ENCODE measurements around the gene FKBP5. TPM values are rescaled to one million over a fixed set of nuclear protein-coding genes. Genes with fewer than 3 reads are reported as not detected.

Gene FKBP5
- total RNA-seq, 4 donors from 2014 or later: 453 to 676 (median 478) TPM

GRCh38 chr6:35554811-35555210 lies 133.9 kb downstream of the FKBP5 start:
- Histone ChIP-seq H3K4me1 (no peaks in the 10 kb centered on the region), H3K27ac (no peak overlapping the region), H3K4me3 (no peak overlapping the region), H3K27me3 (peaks cover 16% of the 10 kb centered on the region), H3K36me3 (no peaks in the 10 kb centered on the region), H3K9me3 (peaks cover 0 to 7% (median 0%) of the 10 kb centered on the region in 3 donors)
- no peak for TF ChIP-seq POLR2A (IDR thresholded peaks at IDR 0.05)
- no peak for TF ChIP-seq POLR2AphosphoS5 (IDR thresholded peaks at IDR 0.05)
- WGBS, 2 donors (ENCODE audit: low coverage in 1 of 2): 83 to 100% methylated on average over 2 to 4 of the region's 4 CpGs
- ATAC-seq: no peak

- no peaks in the 10 kb centered on the region for H3K36me3 ChIP-seq
- no peak overlapping the region for H3K27ac ChIP-seq
- no peak overlapping the region for H3K4me3 ChIP-seq
These were observed 135.4 kb downstream of the FKBP5 start for GRCh38 chr6:35553315-35553714.

GRCh38 chr6:35552285-35552917 lies 136.3 kb downstream of the FKBP5 start:
- no peak overlapping the region for H3K4me3 ChIP-seq
- no peaks in the 10 kb centered on the region for H3K36me3 ChIP-seq
- no peak overlapping the region for H3K27ac ChIP-seq
- 58 to 62% methylated on average over 4 to 5 of the region's 5 CpGs for WGBS, 2 donors (ENCODE audit: low coverage in 1 of 2)
- no peak for ATAC-seq
- TF ChIP-seq CTCF (IDR thresholded peaks at IDR 0.05) (peak; percentile 31 to 51 (median 34)), POLR2A (IDR thresholded peaks at IDR 0.05) (no peak)
- H3K4me1 ChIP-seq: no peaks in the 10 kb centered on the region
- H3K27me3 ChIP-seq: peaks cover 27% of the 10 kb centered on the region
- peaks cover 0 to 10% (median 0%) of the 10 kb centered on the region in 3 donors for H3K9me3 ChIP-seq

More at GRCh38 chr6:35553315-35553714, 135.4 kb downstream of the FKBP5 start:
- peaks cover 21% of the 10 kb centered on the region for H3K27me3 ChIP-seq
- TF ChIP-seq POLR2AphosphoS5 (IDR thresholded peaks at IDR 0.05) (no peak), EP300 (IDR thresholded peaks at IDR 0.05) (no peak), POLR2A (IDR thresholded peaks at IDR 0.05) (no peak), CTCF (IDR thresholded peaks at IDR 0.05) (no peak)
- 74 to 84% methylated on average over 4 to 6 of the region's 6 CpGs for WGBS, 2 donors (ENCODE audit: low coverage in 1 of 2)
- H3K9me3 ChIP-seq: peaks cover 0 to 10% (median 0%) of the 10 kb centered on the region in 3 donors
- no peaks in the 10 kb centered on the region for H3K4me1 ChIP-seq
- ATAC-seq: no peak

GRCh38 chr6:35550437-35550836 lies 138.3 kb downstream of the FKBP5 start:
- H3K27me3 ChIP-seq: peaks cover 36% of the 10 kb centered on the region
- no peak overlapping the region for H3K4me3 ChIP-seq
- ATAC-seq: no peak
- H3K36me3 ChIP-seq: no peaks in the 10 kb centered on the region
- WGBS, 2 donors (ENCODE audit: low coverage in 1 of 2): 56 to 86% methylated on average over 1 of the region's 1 CpG
- no peak overlapping the region for H3K27ac ChIP-seq
- no peak for TF ChIP-seq EP300 (IDR thresholded peaks at IDR 0.05)
- no peak for TF ChIP-seq POLR2AphosphoS5 (IDR thresholded peaks at IDR 0.05)
- H3K9me3 ChIP-seq: peaks cover 0 to 10% (median 0%) of the 10 kb centered on the region in 3 donors
- no peaks in the 10 kb centered on the region for H3K4me1 ChIP-seq

GRCh38 chr6:35547676-35548075 lies 141.0 kb downstream of the FKBP5 start:
- WGBS, 2 donors (ENCODE audit: low coverage in 1 of 2): 39 to 50% methylated on average over 5 to 6 of the region's 6 CpGs
- TF ChIP-seq EP300 (IDR thresholded peaks at IDR 0.05) (no peak), POLR2A (IDR thresholded peaks at IDR 0.05) (no peak), CTCF (IDR thresholded peaks at IDR 0.05) (no peak)

GRCh38 chr6:35544769-35545361 lies 143.8 kb downstream of the FKBP5 start:
- Histone ChIP-seq H3K9me3 (peaks cover 0 to 13% (median 0%) of the 10 kb centered on the region in 3 donors), H3K36me3 (no peaks in the 10 kb centered on the region), H3K27ac (no peak overlapping the region), H3K27me3 (peaks cover 24% of the 10 kb centered on the region), H3K4me3 (no peak overlapping the region), H3K4me1 (no peaks in the 10 kb centered on the region)
- TF ChIP-seq POLR2AphosphoS5 (IDR thresholded peaks at IDR 0.05) (no peak), POLR2A (IDR thresholded peaks at IDR 0.05) (no peak)
- no peak for ATAC-seq
- 53 to 70% methylated on average over 3 to 4 of the region's 13 CpGs for WGBS, 2 donors (ENCODE audit: low coverage in 1 of 2)

More at GRCh38 chr6:35547676-35548075, 141.0 kb downstream of the FKBP5 start:
- Histone ChIP-seq H3K4me1 (no peaks in the 10 kb centered on the region), H3K4me3 (no peak overlapping the region), H3K27ac (no peak overlapping the region), H3K27me3 (peaks cover 31% of the 10 kb centered on the region), H3K9me3 (peaks cover 0 to 9% (median 0%) of the 10 kb centered on the region in 3 donors), H3K36me3 (no peaks in the 10 kb centered on the region)
- ATAC-seq: no peak

All from gastroesophageal sphincter (tissue), 4 donors.